Measurements from ENCODE around the gene MYO10.
A peak's percentile ranks its signal among the peaks of the same experiment; 100 is the strongest.
"Not testable (repeated sequence)": the region's sequence is repeated elsewhere in the genome, so short reads cannot be mapped to it uniquely, and the experiment has no call there.

The MYO10 gene

GRCh38 chr5:16858151-16858550, 77.9 kb downstream of the MYO10 start:
- DNase-seq, result no peak

GRCh38 chr5:16857635-16858034, 78.5 kb downstream of the MYO10 start:
- DNase-seq, result no peak

GRCh38 chr5:16856531-16856930, 79.6 kb downstream of the MYO10 start:
- peak; percentile 88 to 89 for DNase-seq

- no peak for DNase-seq
Measured at GRCh38 chr5:16855898-16856297, 80.2 kb downstream of the MYO10 start.

- DNase-seq, result peak; percentile 98 to 99
Measured at GRCh38 chr5:16855485-16855884, 80.6 kb downstream of the MYO10 start.

- DNase-seq, result no peak
Measured at GRCh38 chr5:16854351-16854750, 81.7 kb downstream of the MYO10 start.

GRCh38 chr5:16853518-16853917, 82.6 kb downstream of the MYO10 start:
- peak; percentile 71 to 87 for DNase-seq

- no peak for DNase-seq
Measured at GRCh38 chr5:16852251-16853005, 83.7 kb downstream of the MYO10 start.

- DNase-seq, result no peak
Measured at GRCh38 chr5:16849775-16850174, 86.3 kb downstream of the MYO10 start.

GRCh38 chr5:16849181-16849580, 86.9 kb downstream of the MYO10 start:
- no peak for DNase-seq

- no peak for DNase-seq
Measured at GRCh38 chr5:16844952-16845351, 91.1 kb downstream of the MYO10 start.

GRCh38 chr5:16842896-16843295, 93.2 kb downstream of the MYO10 start:
- no peak for DNase-seq

- no peak for DNase-seq
Measured at GRCh38 chr5:16841416-16841815, 94.7 kb downstream of the MYO10 start.

GRCh38 chr5:16837305-16837704, 98.8 kb downstream of the MYO10 start:
- no peak for DNase-seq

GRCh38 chr5:16834029-16834428, 102.1 kb downstream of the MYO10 start:
- no peak for DNase-seq

- not testable (repeated sequence) for DNase-seq
Measured at GRCh38 chr5:16831326-16831725, 104.8 kb downstream of the MYO10 start.

GRCh38 chr5:16827755-16828154, 108.3 kb downstream of the MYO10 start:
- no peak for DNase-seq

- peak in 1 of 2 experiments; percentile 13 for DNase-seq
Measured at GRCh38 chr5:16826379-16827125, 109.5 kb downstream of the MYO10 start.

GRCh38 chr5:16819522-16820167, 116.4 kb downstream of the MYO10 start:
- no peak for DNase-seq

- no peak for DNase-seq
Measured at GRCh38 chr5:16815432-16815831, 120.7 kb downstream of the MYO10 start.

GRCh38 chr5:16812911-16813310, 123.2 kb downstream of the MYO10 start:
- no peak for DNase-seq

- DNase-seq, result no peak
Measured at GRCh38 chr5:16812448-16812847, 123.6 kb downstream of the MYO10 start.

GRCh38 chr5:16810208-16810854, 125.8 kb downstream of the MYO10 start:
- DNase-seq, result peak; percentile 3 to 56

Data from NCI-H524 (cell line).